Measurements from ENCODE around the gene FCRL5.

- TF ChIP-seq CTCF (conservative IDR thresholded peaks at IDR 0.05; ENCODE audit: low read depth, low read length) (no peak), EZH2 (IDR thresholded peaks at IDR 0.05; ENCODE audit: borderline replicate concordance, low read depth, low read length, poor library complexity, severe bottlenecking) (no peak)
These were observed 31.3 kb downstream of the FCRL5 start for GRCh38 chr1:157521056-157521455.
